SK-N-SH treated with all-trans-retinoic acid at 6 μM for 48 hours (cell line): Measurements from ENCODE around the gene GNAI1.
A peak's percentile ranks its signal among the peaks of the same experiment; 100 is the strongest.

Experiments used
- ATAC-seq: fragments of 200-7000 bp; cut with Tn5 transposase; 3 replicates; pipeline ENCODE4 v1.9.1; 2020; ENCODE audit warnings: mild to moderate bottlenecking, moderate library complexity
- ARNTL ChIP-seq: fragments of 450-650 bp; formaldehyde crosslinking; IDR thresholded peaks from 2 replicates; pipeline ENCODE4 v1.5.0; 2020; ENCODE audit warnings: low read depth, mild to moderate bottlenecking, moderate library complexity, borderline replicate concordance
- BACH2 ChIP-seq: fragments of 250-450 bp; sonication (Bioruptor Pico); IDR thresholded peaks from 2 replicates; pipeline ENCODE4 v1.9.0; 2021; ENCODE audit warnings: mild to moderate bottlenecking, borderline replicate concordance
- CREB5 ChIP-seq: fragments of 250-450 bp; sonication (Bioruptor Pico); IDR thresholded peaks from 2 replicates; pipeline ENCODE4 v1.5.1; 2020; ENCODE audit warnings: low read depth, mild to moderate bottlenecking, moderate library complexity
- CSDC2 ChIP-seq: fragments of 250-450 bp; sonication (Bioruptor Pico); IDR thresholded peaks from 2 replicates; pipeline ENCODE4 v1.5.0; 2020; ENCODE audit warnings: mild to moderate bottlenecking, moderate library complexity
- CSRNP3 ChIP-seq: fragments of 250-450 bp; sonication (Bioruptor Pico); IDR thresholded peaks from 2 replicates; pipeline ENCODE4 v1.5.1; 2021; ENCODE audit warnings: mild to moderate bottlenecking, moderate library complexity
- ESRRG ChIP-seq: fragments of 250-450 bp; sonication (Bioruptor Pico); IDR thresholded peaks from 2 replicates; pipeline ENCODE4 v1.6.1; 2021; ENCODE audit warnings: mild to moderate bottlenecking
- GLIS3 ChIP-seq: fragments of 250-450 bp; sonication (Bioruptor Pico); IDR thresholded peaks from 2 replicates; pipeline ENCODE4 v1.5.0; 2020; ENCODE audit warnings: mild to moderate bottlenecking, moderate library complexity
- ISL1 ChIP-seq: fragments of 250-450 bp; sonication (Bioruptor Pico); IDR thresholded peaks from 2 replicates; pipeline ENCODE4 v2.1.2; 2022; ENCODE audit warnings: mild to moderate bottlenecking, moderate library complexity
- OSR1 ChIP-seq: fragments of 250-450 bp; sonication (Bioruptor Pico); IDR thresholded peaks from 2 replicates; pipeline ENCODE4 v1.8.0; 2022; ENCODE audit warnings: moderate library complexity, mild to moderate bottlenecking, inconsistent platforms
- PATZ1 ChIP-seq: fragments of 250-450 bp; sonication (Bioruptor Pico); IDR thresholded peaks from 2 replicates; pipeline ENCODE4 v1.8.0; 2020; ENCODE audit warnings: mild to moderate bottlenecking, moderate library complexity, borderline replicate concordance
- POU6F1 ChIP-seq: fragments of 250-450 bp; sonication (Bioruptor Pico); IDR thresholded peaks from 2 replicates; pipeline ENCODE4 v1.8.0; 2021; ENCODE audit warnings: low read depth, mild to moderate bottlenecking, moderate library complexity, borderline replicate concordance
- PPARA ChIP-seq: fragments of 250-450 bp; sonication (Bioruptor Pico); IDR thresholded peaks from 2 replicates; pipeline ENCODE4 v1.5.0; 2020; ENCODE audit warnings: mild to moderate bottlenecking, borderline replicate concordance
- RARB ChIP-seq: fragments of 250-450 bp; sonication (Bioruptor Pico); IDR thresholded peaks from 2 replicates; pipeline ENCODE4 v1.8.0; 2021; ENCODE audit warnings: mild to moderate bottlenecking, moderate library complexity
- SNAI2 ChIP-seq: fragments of 250-450 bp; sonication (Bioruptor Pico); IDR thresholded peaks from 2 replicates; pipeline ENCODE4 v1.5.0; 2020; ENCODE audit warnings: mild to moderate bottlenecking, moderate library complexity
- TCF4 ChIP-seq: fragments of 250-450 bp; sonication (Bioruptor Pico); IDR thresholded peaks from 2 replicates; pipeline ENCODE4 v1.8.0; 2021; ENCODE audit warnings: mild to moderate bottlenecking, moderate library complexity, borderline replicate concordance
- TOX ChIP-seq: fragments of 250-450 bp; sonication (Bioruptor Pico); IDR thresholded peaks from 2 replicates; pipeline ENCODE4 v1.8.0; 2021; ENCODE audit warnings: mild to moderate bottlenecking, moderate library complexity, borderline replicate concordance
- TSHZ2 ChIP-seq: fragments of 250-450 bp; sonication (Bioruptor Pico); IDR thresholded peaks from 2 replicates; pipeline ENCODE4 v1.5.0; 2020; ENCODE audit warnings: mild to moderate bottlenecking, moderate library complexity
- ZC3H10 ChIP-seq: fragments of 250-450 bp; sonication (Bioruptor Pico); IDR thresholded peaks from 2 replicates; pipeline ENCODE4 v1.5.1; 2021; ENCODE audit warnings: mild to moderate bottlenecking, moderate library complexity
- ZFP3 ChIP-seq: fragments of 250-450 bp; sonication (Bioruptor Pico); IDR thresholded peaks from 2 replicates; pipeline ENCODE4 v1.5.0; 2020; ENCODE audit warnings: mild to moderate bottlenecking, moderate library complexity
- ZFP30 ChIP-seq: fragments of 450-650 bp; formaldehyde crosslinking; IDR thresholded peaks from 2 replicates; pipeline ENCODE4 v1.5.0; 2022; ENCODE audit warnings: mild to moderate bottlenecking, moderate library complexity
- ZNF565 ChIP-seq: fragments of 450-650 bp; formaldehyde crosslinking; conservative IDR thresholded peaks from 2 replicates; pipeline ENCODE4 v1.5.0; 2020; ENCODE audit warnings: low read depth, mild to moderate bottlenecking, moderate library complexity
- ZNF70 ChIP-seq: fragments of 450-650 bp; formaldehyde crosslinking; IDR thresholded peaks from 2 replicates; pipeline ENCODE4 v1.5.0; 2020; ENCODE audit warnings: mild to moderate bottlenecking, moderate library complexity

GNAI1 gene

GRCh38 chr7:80232979-80233724, 98.5 kb downstream of the GNAI1 start:
- no peak for TF ChIP-seq TCF4 (CRISPR knock-in tag)
- TF ChIP-seq ARNTL (CRISPR knock-in tag) = no peak
- TF ChIP-seq SNAI2 = no peak
- no peak for TF ChIP-seq PPARA (CRISPR knock-in tag)
- TF ChIP-seq POU6F1 = no peak
- no peak for TF ChIP-seq ISL1 (CRISPR knock-in tag)
- TF ChIP-seq BACH2 (CRISPR knock-in tag) = no peak
- no peak for TF ChIP-seq ZNF565 (CRISPR knock-in tag)
- no peak for TF ChIP-seq CREB5
- TF ChIP-seq TOX (CRISPR knock-in tag) = no peak
- TF ChIP-seq RARB (CRISPR knock-in tag) = no peak
- TF ChIP-seq GLIS3 = no peak
- no peak for TF ChIP-seq CSDC2 (CRISPR knock-in tag)
- no peak for TF ChIP-seq ZNF70
- TF ChIP-seq OSR1 = no peak
- no peak for TF ChIP-seq TSHZ2 (CRISPR knock-in tag)
- TF ChIP-seq PATZ1 (CRISPR knock-in tag) = no peak
- TF ChIP-seq ESRRG (CRISPR knock-in tag) = no peak
- TF ChIP-seq ZFP3 (CRISPR knock-in tag) = no peak
- TF ChIP-seq ZC3H10 = no peak
- TF ChIP-seq, all 23 proteins: peak for 0

GRCh38 chr7:80235334-80235733, 100.7 kb downstream of the GNAI1 start:
- TF ChIP-seq ZFP3 (CRISPR knock-in tag) = no peak
- peak; percentile 76 for TF ChIP-seq ZNF70
- no peak for ATAC-seq

More at GRCh38 chr7:80232979-80233724, 98.5 kb downstream of the GNAI1 start:
- no peak for ATAC-seq

- peak; percentile 4; the same call in 1 of the 3 replicates for ATAC-seq
- TF ChIP-seq ESRRG (CRISPR knock-in tag) (no peak), ARNTL (CRISPR knock-in tag) (no peak), POU6F1 (no peak), ZFP3 (CRISPR knock-in tag) (no peak), TCF4 (CRISPR knock-in tag) (no peak), ZFP30 (CRISPR knock-in tag) (no peak), ZNF565 (CRISPR knock-in tag) (no peak), OSR1 (no peak), BACH2 (CRISPR knock-in tag) (no peak), CSRNP3 (CRISPR knock-in tag) (no peak), ZC3H10 (no peak), ZNF70 (no peak), TSHZ2 (CRISPR knock-in tag) (no peak)
These were observed 102.0 kb downstream of the GNAI1 start for GRCh38 chr7:80236681-80237080.
